HCT116 (cell line): ENCODE data around the gene ARHGEF1. TPM values are rescaled to one million over a fixed set of nuclear protein-coding genes. Genes with fewer than 3 reads are reported as not detected.

Experiments
- ATAC-seq: fragments of 200-7000 bp; cut with Tn5 transposase; 2 replicates; pipeline ENCODE4 v1.9.1; 2020; ENCODE audit warnings: mild to moderate bottlenecking, moderate library complexity
- Bru-seq: library from RNA; stranded (reverse); fragments of 400-500 nt; gene quantifications from one replicate; lab custom pipeline; 2021; lab: Mats Ljungman, UMichigan
- BruChase-seq, 2 experiments: library from RNA; stranded (reverse); fragments of 400-500 nt; gene quantifications; one replicate each; lab custom pipeline; 2021; lab: Mats Ljungman, UMichigan
- BruUV-seq: library from RNA; stranded (reverse); fragments of 400-500 nt; replicated peaks from 2 replicates; lab custom pipeline; 2021; lab: Mats Ljungman, UMichigan
- CTCF ChIA-PET: fragments of 300-600 bp; sonication (Branson Sonifier 250); formaldehyde crosslinking; loops from one replicate; lab custom pipeline; 2021; ENCODE audit warnings: antibody characterized with exemption; lab: Charles Lee
- POLR2A ChIA-PET: fragments of 300-600, 350-600 bp; sonication (Branson Sonifier 250); formaldehyde crosslinking; loops from one replicate; lab custom pipeline; 2021; ENCODE audit warnings: antibody characterized with exemption; lab: Charles Lee
- RAD21 ChIA-PET, 2 experiments: fragments of 300-600 bp; sonication (Branson Sonifier 250); formaldehyde crosslinking; loops; one replicate each; lab custom pipeline; 2023; ENCODE audit warnings: low total read pairs in 2 of 2; ENCODE audit not compliant: uncharacterized antibody in 2 of 2, unreplicated experiment in 2 of 2, low non-redundant PET in 1 of 2; lab: Charles Lee
- DNase-seq: peaks from one replicate; pipeline ENCODE4 v3.0.0-alpha.2; 2010; ENCODE audit warnings: low read depth, low spot score
- H2AFZ ChIP-seq: fragments of 200-600 bp; shearing (Covaris generic), sonication (generic); 2 replicates; pipeline ENCODE4 v1.6.1; 2017; ENCODE audit warnings: low read depth, mixed run types, mixed read lengths, antibody characterized with exemption, low read length; ENCODE audit not compliant: poor library complexity, severe bottlenecking
- H3K27ac ChIP-seq: 2 replicates; pipeline ENCODE4 v1.5.1; 2012; ENCODE audit warnings: low read depth, low read length
- H3K27me3 ChIP-seq: fragments of 200-600 bp; sonication (generic); 2 replicates; pipeline ENCODE4 v1.6.1; 2016; ENCODE audit warnings: mixed run types, low read length, mixed read lengths; ENCODE audit not compliant: insufficient read depth
- H3K36me3 ChIP-seq, 2 experiments: fragments of 200-500 bp in 1 of 2; fragments of 200-600 bp in 1 of 2; sonication (Bioruptor generic) in 1 of 2; sonication (generic) in 1 of 2; 2 replicates each; pipeline versions ENCODE4 v1.5.1 to v1.6.1; 2014 to 2016; ENCODE audit warnings: low read length in 2 of 2, inconsistent platforms in 1 of 2, mixed read lengths in 1 of 2, mixed run types in 1 of 2; ENCODE audit not compliant: insufficient read depth in 2 of 2, control insufficient read depth in 1 of 2
- H3K4me1 ChIP-seq, 2 experiments: fragments of 200-600 bp in 1 of 2; sonication (generic) in 1 of 2; 2 replicates each; pipeline versions ENCODE4 v1.5.1 to v1.6.1; 2012 to 2017; ENCODE audit warnings: low read length in 2 of 2, inconsistent platforms in 1 of 2, mild to moderate bottlenecking in 1 of 2, mixed read lengths in 1 of 2, mixed run types in 1 of 2, moderate library complexity in 1 of 2; ENCODE audit not compliant: insufficient read depth in 2 of 2, control insufficient read depth in 1 of 2
- H3K4me2 ChIP-seq: fragments of 200-600 bp; sonication (generic); 2 replicates; pipeline ENCODE4 v1.6.1; 2017; ENCODE audit warnings: mixed run types, low read length, mixed read lengths
- H3K4me3 ChIP-seq, 2 experiments: fragments of 200-600 bp in 1 of 2; sonication (generic) in 1 of 2; replicated peaks in 1 of 2; 2 replicates each; pipeline ENCODE4 v1.5.1; 2011 to 2016; ENCODE audit warnings: low read length in 2 of 2, control low read depth in 1 of 2, low read depth in 1 of 2, mild to moderate bottlenecking in 1 of 2, mixed read lengths in 1 of 2, mixed run types in 1 of 2
- H3K79me2 ChIP-seq: fragments of 200-600 bp; sonication (generic); 2 replicates; pipeline ENCODE4 v1.6.1; 2017; ENCODE audit warnings: mild to moderate bottlenecking, mixed run types, low read length, moderate library complexity, mixed read lengths; ENCODE audit not compliant: insufficient read depth
- H3K9ac ChIP-seq: fragments of 200-600 bp; sonication (generic); 2 replicates; pipeline ENCODE4 v1.6.1; 2016; ENCODE audit warnings: low read length, mixed read lengths
- H3K9me2 ChIP-seq: fragments of 200-600 bp; sonication (generic), shearing (Covaris generic); 2 replicates; pipeline ENCODE4 v1.6.1; 2017; ENCODE audit warnings: mixed run types, mild to moderate bottlenecking, moderate library complexity; ENCODE audit not compliant: insufficient read depth
- H3K9me3 ChIP-seq, 2 experiments: fragments of 200-500 bp in 1 of 2; fragments of 200-600 bp in 1 of 2; sonication (Bioruptor generic) in 1 of 2; sonication (generic) in 1 of 2; 2 replicates each; pipeline ENCODE4 v1.6.1; 2014 to 2017; ENCODE audit warnings: low read length in 2 of 2, mixed read lengths in 2 of 2, inconsistent platforms in 1 of 2, low read depth in 1 of 2, mild to moderate bottlenecking in 1 of 2, mixed run types in 1 of 2, moderate library complexity in 1 of 2; ENCODE audit not compliant: control insufficient read depth in 1 of 2, insufficient read depth in 1 of 2
- H4K20me1 ChIP-seq: fragments of 200-600 bp; sonication (generic), shearing (Covaris generic); 2 replicates; pipeline ENCODE4 v1.6.1; 2017; ENCODE audit warnings: mixed run types, mild to moderate bottlenecking, moderate library complexity; ENCODE audit not compliant: insufficient read depth
- POLR2AphosphoS5 ChIP-seq: IDR thresholded peaks from 2 replicates; pipeline ENCODE4 v1.6.1; 2011; ENCODE audit warnings: mild to moderate bottlenecking, low read depth, low read length, moderate library complexity
- ZFX ChIP-seq: fragments of 450-650 bp; IDR thresholded peaks from 2 replicates; pipeline ENCODE4 v1.6.1; 2017
- intact Hi-C: fragments of 100-400 bp; cut with micrococcal nuclease; formaldehyde crosslinking; loops from 2 replicates; pipeline ENCODE4 v1.10.0; 2022
- long read RNA-seq: library from polyadenylated mRNA; unstranded; transcript quantifications from one replicate; pipeline ENCODE4 v2.0.0, GENCODE V29; 2021; ENCODE audit not compliant: unreplicated experiment
- polyA plus RNA-seq: library from polyadenylated mRNA; unstranded; fragments of >200 nt; gene quantifications from 2 replicates; pipeline ENCODE4 v1.2.1, GENCODE V29; 2012; ENCODE audit warnings: missing spikeins
- total RNA-seq: library from RNA; stranded (reverse); gene quantifications from one replicate; pipeline ENCODE4 v1.2.1, GENCODE V29; 2021; ENCODE audit not compliant: unreplicated experiment
- TF ChIP-seq, protein P1 (sequence below): IDR thresholded peaks from 2 replicates; pipeline ENCODE4 v1.6.1; 2012; ENCODE audit warnings: low read depth

ARHGEF1 gene, protein sequence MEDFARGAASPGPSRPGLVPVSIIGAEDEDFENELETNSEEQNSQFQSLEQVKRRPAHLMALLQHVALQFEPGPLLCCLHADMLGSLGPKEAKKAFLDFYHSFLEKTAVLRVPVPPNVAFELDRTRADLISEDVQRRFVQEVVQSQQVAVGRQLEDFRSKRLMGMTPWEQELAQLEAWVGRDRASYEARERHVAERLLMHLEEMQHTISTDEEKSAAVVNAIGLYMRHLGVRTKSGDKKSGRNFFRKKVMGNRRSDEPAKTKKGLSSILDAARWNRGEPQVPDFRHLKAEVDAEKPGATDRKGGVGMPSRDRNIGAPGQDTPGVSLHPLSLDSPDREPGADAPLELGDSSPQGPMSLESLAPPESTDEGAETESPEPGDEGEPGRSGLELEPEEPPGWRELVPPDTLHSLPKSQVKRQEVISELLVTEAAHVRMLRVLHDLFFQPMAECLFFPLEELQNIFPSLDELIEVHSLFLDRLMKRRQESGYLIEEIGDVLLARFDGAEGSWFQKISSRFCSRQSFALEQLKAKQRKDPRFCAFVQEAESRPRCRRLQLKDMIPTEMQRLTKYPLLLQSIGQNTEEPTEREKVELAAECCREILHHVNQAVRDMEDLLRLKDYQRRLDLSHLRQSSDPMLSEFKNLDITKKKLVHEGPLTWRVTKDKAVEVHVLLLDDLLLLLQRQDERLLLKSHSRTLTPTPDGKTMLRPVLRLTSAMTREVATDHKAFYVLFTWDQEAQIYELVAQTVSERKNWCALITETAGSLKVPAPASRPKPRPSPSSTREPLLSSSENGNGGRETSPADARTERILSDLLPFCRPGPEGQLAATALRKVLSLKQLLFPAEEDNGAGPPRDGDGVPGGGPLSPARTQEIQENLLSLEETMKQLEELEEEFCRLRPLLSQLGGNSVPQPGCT
- total RNA-seq (110 TPM), Bru-seq, nascent RNA (percentile 67 among the genes with signal in this experiment), BruChase-seq, experiment 1, labeled RNA remaining after a 6-hour chase (percentile 86 among the genes with signal in this experiment), BruChase-seq, experiment 2, labeled RNA remaining after a 2-hour chase (percentile 76 among the genes with signal in this experiment)
- 87.0 and 88.9 TPM in 2 replicates for polyA plus RNA-seq
- long read RNA-seq, transcript ARHGEF1-203 (29 exons, 3,243 nt) = major isoform, 25 of 140 reads
- long read RNA-seq, transcript ARHGEF1-201 (29 exons, 3,171 nt) = minor isoform, 23 of 140 reads
- long read RNA-seq, partial matches to known transcripts = 44 of 140 reads
- long read RNA-seq, other reads (novel, unspliced or antisense) = 46 of 140 reads

DNA sequence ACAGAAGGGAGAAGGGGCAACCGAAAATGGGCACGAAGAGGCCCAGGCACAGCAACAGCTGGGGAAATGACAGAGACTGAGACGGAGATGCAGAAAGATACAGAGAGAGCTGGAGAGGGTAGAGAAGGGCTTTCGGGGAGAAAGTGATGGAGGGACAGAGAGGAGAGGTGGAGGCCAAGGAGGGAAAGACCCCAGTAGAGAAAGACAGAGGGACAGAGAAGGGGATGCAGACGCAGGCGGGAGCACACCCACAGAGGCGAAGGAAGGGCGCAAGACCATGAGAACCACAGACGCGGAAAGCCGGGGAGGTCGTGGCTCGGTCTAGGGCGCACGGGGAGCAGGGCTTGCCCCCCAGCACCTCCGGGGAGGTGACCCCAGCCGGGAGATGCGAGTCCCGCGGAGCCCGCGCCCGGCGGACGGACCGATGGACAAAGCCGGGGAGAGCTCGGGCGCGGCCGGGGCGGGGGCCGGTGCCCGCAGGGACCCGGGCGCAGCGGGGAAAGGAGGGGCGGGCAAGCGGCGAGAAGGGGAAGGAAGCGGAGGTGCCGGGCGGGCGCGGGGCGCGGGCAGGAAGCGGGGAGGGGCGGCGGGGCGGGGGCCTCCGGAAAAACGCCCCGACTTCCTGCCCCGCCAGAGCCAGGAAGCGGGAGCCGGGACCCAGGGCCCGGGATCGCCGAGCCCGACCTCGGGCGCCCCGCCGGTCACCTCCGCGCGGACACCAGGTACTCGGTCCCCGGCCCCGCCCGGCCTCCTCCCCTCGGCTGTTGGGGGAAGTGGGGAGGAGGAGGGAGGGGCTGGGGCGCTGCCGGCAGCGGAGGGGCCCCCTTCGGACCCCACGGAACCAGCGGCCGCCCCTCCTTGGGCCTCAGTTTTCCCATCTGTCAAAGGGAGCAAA, at the start of gene ARHGEF1:
Gene ARHGEF1, plus strand, starts transcription at position 617 of the 895 bp plus-strand sequence. CDS start 4,899 bp downstream, outside the sequence.
- no TSS peak for BruUV-seq
- ChIA-PET CTCF (interaction anchor here (1.5 to 2.3 kb wide), 2 partner anchors 10 to 76 kb away, joined by 3 to 14 read pairs; no protein-coding TSS in a partner anchor), POLR2A (interaction anchor here (0.7 to 4.2 kb wide), 2 partner anchors 21 to 23 kb away, joined by 4 to 18 read pairs; partner anchors contain the start of gene RPS19), RAD21 (no interaction called here)
- Histone ChIP-seq H3K4me2 (peak within 1 kb of the TSS; percentile 95), H3K9me3 (no peaks in the 10 kb centered on the region), H4K20me1 (no peaks in the 10 kb centered on the region), H3K79me2 (peaks cover 40% of the 10 kb centered on the region), H3K27ac (peak within 1 kb of the TSS; percentile 73), H3K9me2 (no peaks in the 10 kb centered on the region), H3K4me3 (peak within 1 kb of the TSS; percentile 97), H3K36me3 (no peaks in the 10 kb centered on the region)
- intact Hi-C loops = loop anchor here (5.0 kb wide), 1 partner anchor 44 kb away; the partner anchor contains the start of gene ERFL
- TF ChIP-seq ZFX (peak; percentile 66; the same call in 1 of the 2 replicates), POLR2AphosphoS5 (peak; percentile 57; the same call in 1 of the 2 replicates)
- TF ChIP-seq, protein P1, sequence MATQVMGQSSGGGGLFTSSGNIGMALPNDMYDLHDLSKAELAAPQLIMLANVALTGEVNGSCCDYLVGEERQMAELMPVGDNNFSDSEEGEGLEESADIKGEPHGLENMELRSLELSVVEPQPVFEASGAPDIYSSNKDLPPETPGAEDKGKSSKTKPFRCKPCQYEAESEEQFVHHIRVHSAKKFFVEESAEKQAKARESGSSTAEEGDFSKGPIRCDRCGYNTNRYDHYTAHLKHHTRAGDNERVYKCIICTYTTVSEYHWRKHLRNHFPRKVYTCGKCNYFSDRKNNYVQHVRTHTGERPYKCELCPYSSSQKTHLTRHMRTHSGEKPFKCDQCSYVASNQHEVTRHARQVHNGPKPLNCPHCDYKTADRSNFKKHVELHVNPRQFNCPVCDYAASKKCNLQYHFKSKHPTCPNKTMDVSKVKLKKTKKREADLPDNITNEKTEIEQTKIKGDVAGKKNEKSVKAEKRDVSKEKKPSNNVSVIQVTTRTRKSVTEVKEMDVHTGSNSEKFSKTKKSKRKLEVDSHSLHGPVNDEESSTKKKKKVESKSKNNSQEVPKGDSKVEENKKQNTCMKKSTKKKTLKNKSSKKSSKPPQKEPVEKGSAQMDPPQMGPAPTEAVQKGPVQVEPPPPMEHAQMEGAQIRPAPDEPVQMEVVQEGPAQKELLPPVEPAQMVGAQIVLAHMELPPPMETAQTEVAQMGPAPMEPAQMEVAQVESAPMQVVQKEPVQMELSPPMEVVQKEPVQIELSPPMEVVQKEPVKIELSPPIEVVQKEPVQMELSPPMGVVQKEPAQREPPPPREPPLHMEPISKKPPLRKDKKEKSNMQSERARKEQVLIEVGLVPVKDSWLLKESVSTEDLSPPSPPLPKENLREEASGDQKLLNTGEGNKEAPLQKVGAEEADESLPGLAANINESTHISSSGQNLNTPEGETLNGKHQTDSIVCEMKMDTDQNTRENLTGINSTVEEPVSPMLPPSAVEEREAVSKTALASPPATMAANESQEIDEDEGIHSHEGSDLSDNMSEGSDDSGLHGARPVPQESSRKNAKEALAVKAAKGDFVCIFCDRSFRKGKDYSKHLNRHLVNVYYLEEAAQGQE = no peak
- TF ChIP-seq, all 23 proteins: peak for 2
- peak within 1 kb of the TSS; percentile 93 for H3K9ac ChIP-seq
- no peak within 1 kb of the TSS for H2AFZ ChIP-seq
- peak; percentile 2; the same call in 1 of the 2 replicates for ATAC-seq
- peaks cover 27 to 42% of the 10 kb centered on the region in 2 experiments for H3K4me1 ChIP-seq
- H3K27me3 ChIP-seq = no peaks in the 10 kb centered on the region
- no peak for DNase-seq
